Natural killer cell (primary cell): ENCODE data around the gene CAP2. TPM values are rescaled to one million over a fixed set of nuclear protein-coding genes. Genes with fewer than 3 reads are reported as not detected.

Source experiments
- ATAC-seq, 3 donors: fragments of 150-1000 bp in 2 of 3; fragments of 200-7000 bp in 1 of 3; cut with Tn5 transposase; 1 replicate in 1 of 3; 2 replicates in 2 of 3; pipeline ENCODE4 v1.10.0; 2021; ENCODE audit warnings: mild to moderate bottlenecking in 2 of 3, moderate library complexity in 2 of 3
- DNase-seq, 2 donors: peaks; one replicate each; pipeline versions ENCODE4 v3.0.0 to v3.0.0-alpha.2; 2013 to 2021; ENCODE audit warnings: mixed read lengths in 1 of 2
- H3K27ac ChIP-seq: one replicate; pipeline ENCODE4 v1.5.1; 2013; ENCODE audit warnings: mild to moderate bottlenecking, low read length
- H3K27me3 ChIP-seq: one replicate; pipeline ENCODE4 v1.6.1; 2013; ENCODE audit warnings: low read length; ENCODE audit not compliant: control insufficient read depth, insufficient read depth
- H3K36me3 ChIP-seq: one replicate; pipeline ENCODE4 v1.6.1; 2013; ENCODE audit warnings: low read length; ENCODE audit not compliant: control insufficient read depth, insufficient read depth
- H3K4me1 ChIP-seq: one replicate; pipeline ENCODE4 v1.6.1; 2013; ENCODE audit warnings: low read length; ENCODE audit not compliant: control insufficient read depth, insufficient read depth
- H3K4me3 ChIP-seq: one replicate; pipeline ENCODE4 v1.5.1; 2013; ENCODE audit warnings: low read length
- H3K9me3 ChIP-seq: one replicate; pipeline ENCODE4 v1.6.1; 2013; ENCODE audit warnings: low read length; ENCODE audit not compliant: control insufficient read depth, insufficient read depth
- H3K27ac Mint-ChIP-seq, 2 donors: one replicate each; pipeline ENCODE4 v1.8.0; 2022; ENCODE audit warnings: mild to moderate bottlenecking in 2 of 2, mixed read lengths in 2 of 2, moderate library complexity in 1 of 2
- H3K27me3 Mint-ChIP-seq, 2 donors: one replicate each; pipeline ENCODE4 v1.8.0; 2022; ENCODE audit warnings: low read depth in 2 of 2, mixed read lengths in 2 of 2
- H3K36me3 Mint-ChIP-seq: one replicate; pipeline ENCODE4 v1.8.0; 2022; ENCODE audit warnings: mixed read lengths
- H3K4me1 Mint-ChIP-seq, 2 donors: one replicate each; pipeline ENCODE4 v1.8.0; 2022; ENCODE audit warnings: mixed read lengths in 2 of 2
- H3K4me3 Mint-ChIP-seq: one replicate; pipeline ENCODE4 v1.8.0; 2022; ENCODE audit warnings: mild to moderate bottlenecking, moderate library complexity, mixed read lengths
- H3K9me3 Mint-ChIP-seq, 2 donors: one replicate each; pipeline ENCODE4 v1.8.0; 2022; ENCODE audit warnings: mixed read lengths in 2 of 2
- WGBS: methylation state at CpG from one replicate; pipeline ENCODE4 v1.1.7; 2013; ENCODE audit warnings: missing lambda C conversion rate; ENCODE audit not compliant: insufficient coverage; 5-methylcytosine and 5-hydroxymethylcytosine counted together
- intact Hi-C: fragments of 100-400 bp; cut with micrococcal nuclease; formaldehyde crosslinking; loops from one replicate; pipeline ENCODE4 v1.14.2; 2022
- total RNA-seq, 4 donors: library from RNA; stranded (reverse); fragments of 120-200 nt in 1 of 4; gene quantifications; one replicate each; pipeline versions ENCODE4 v1.2.3 to v1.2.4, GENCODE V29; 2013 to 2022
- TF ChIP-seq, protein P1 (sequence below): fragments of 200-600 bp; IDR thresholded peaks from one replicate; pipeline ENCODE4 v1.8.0; 2022; ENCODE audit warnings: antibody characterized with exemption

The CAP2 gene
- total RNA-seq, 3 donors from 2014 or later (not counting 1 experiment from before 2014, with no cell fraction given): not detected

DNA sequence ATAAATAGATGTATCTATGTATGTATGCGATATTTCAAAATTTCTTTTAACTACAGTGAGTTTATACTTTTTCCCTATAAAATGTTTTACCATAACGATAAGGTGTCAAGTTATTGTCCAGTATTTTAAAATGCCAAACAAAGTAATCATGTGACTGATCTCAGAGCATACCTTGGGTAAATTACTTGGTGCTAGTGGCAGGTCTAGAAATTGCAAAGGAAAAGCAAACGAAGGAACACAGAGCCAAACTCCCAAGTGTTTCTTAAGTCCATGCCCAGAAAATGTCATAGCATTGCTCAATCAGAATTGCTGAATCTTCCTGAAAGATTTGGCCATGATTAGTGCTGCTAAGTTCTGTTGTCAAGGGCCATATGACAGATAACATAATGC is 77.5 kb downstream of the CAP2 start:
- H3K27ac ChIP-seq: no peak overlapping the region
- no peaks in the 10 kb centered on the region for H3K36me3 ChIP-seq
- ATAC-seq: no peak
- no peaks in the 10 kb centered on the region for H3K9me3 ChIP-seq
- H3K27me3 ChIP-seq: no peaks in the 10 kb centered on the region
- Mint-ChIP-seq H3K4me3 (no peak overlapping the region), H3K27ac (no peak overlapping the region), H3K9me3 (no peaks in the 10 kb centered on the region), H3K36me3 (no peaks in the 10 kb centered on the region), H3K27me3 (peaks cover 7 to 23% of the 10 kb centered on the region in 2 donors), H3K4me1 (no peaks in the 10 kb centered on the region)
- H3K4me3 ChIP-seq: no peak overlapping the region
- no peaks in the 10 kb centered on the region for H3K4me1 ChIP-seq
- TF ChIP-seq, protein P1, sequence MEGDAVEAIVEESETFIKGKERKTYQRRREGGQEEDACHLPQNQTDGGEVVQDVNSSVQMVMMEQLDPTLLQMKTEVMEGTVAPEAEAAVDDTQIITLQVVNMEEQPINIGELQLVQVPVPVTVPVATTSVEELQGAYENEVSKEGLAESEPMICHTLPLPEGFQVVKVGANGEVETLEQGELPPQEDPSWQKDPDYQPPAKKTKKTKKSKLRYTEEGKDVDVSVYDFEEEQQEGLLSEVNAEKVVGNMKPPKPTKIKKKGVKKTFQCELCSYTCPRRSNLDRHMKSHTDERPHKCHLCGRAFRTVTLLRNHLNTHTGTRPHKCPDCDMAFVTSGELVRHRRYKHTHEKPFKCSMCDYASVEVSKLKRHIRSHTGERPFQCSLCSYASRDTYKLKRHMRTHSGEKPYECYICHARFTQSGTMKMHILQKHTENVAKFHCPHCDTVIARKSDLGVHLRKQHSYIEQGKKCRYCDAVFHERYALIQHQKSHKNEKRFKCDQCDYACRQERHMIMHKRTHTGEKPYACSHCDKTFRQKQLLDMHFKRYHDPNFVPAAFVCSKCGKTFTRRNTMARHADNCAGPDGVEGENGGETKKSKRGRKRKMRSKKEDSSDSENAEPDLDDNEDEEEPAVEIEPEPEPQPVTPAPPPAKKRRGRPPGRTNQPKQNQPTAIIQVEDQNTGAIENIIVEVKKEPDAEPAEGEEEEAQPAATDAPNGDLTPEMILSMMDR: no peak
- 85% methylated on average over 1 of the region's 3 CpGs for whole genome bisulfite sequencing
- intact Hi-C loops: no loop called here
- DNase-seq: no peak

DNA sequence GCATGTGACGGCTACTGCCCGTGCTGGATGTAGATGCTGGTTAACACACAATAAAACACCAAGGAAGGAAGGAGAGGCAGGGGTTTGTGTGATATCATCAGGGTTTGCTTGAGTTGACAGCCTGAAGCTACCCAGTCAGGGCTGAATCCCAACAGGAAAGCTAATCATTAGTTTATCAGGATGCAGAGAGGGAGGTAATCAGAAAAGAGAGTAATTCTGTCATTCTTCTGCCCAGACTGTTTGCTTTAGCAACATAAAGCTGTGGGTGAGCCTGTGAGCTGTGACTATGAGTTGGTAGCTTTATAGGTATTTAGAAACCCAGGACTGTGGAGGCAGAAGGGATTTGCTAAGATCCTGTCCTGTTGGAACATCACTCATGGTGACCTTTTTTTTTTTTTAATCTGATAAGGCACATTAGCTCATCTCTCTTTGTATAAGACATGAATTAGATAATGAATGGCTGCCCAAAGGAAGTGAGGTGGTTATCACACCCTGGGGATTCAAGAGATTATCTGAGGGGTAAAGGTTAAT is 79.3 kb downstream of the CAP2 start:
- Histone ChIP-seq H3K4me1 (no peaks in the 10 kb centered on the region), H3K27ac (no peak overlapping the region), H3K4me3 (no peak overlapping the region), H3K27me3 (no peaks in the 10 kb centered on the region), H3K36me3 (no peaks in the 10 kb centered on the region), H3K9me3 (no peaks in the 10 kb centered on the region)
- H3K9me3 Mint-ChIP-seq: no peaks in the 10 kb centered on the region
- H3K4me1 Mint-ChIP-seq: no peaks in the 10 kb centered on the region
- peaks cover 11 to 30% of the 10 kb centered on the region in 2 donors for H3K27me3 Mint-ChIP-seq
- intact Hi-C loops: no loop called here
- ATAC-seq: no peak
- TF ChIP-seq, protein P1: no peak
- WGBS: 89% methylated on average over 2 of the region's 2 CpGs
- no peak overlapping the region for H3K27ac Mint-ChIP-seq
- no peak for DNase-seq
- H3K4me3 Mint-ChIP-seq: no peak overlapping the region
- H3K36me3 Mint-ChIP-seq: no peaks in the 10 kb centered on the region

GRCh38 chr6:17473554-17473953 is 80.2 kb downstream of the CAP2 start:
- no peak overlapping the region for H3K27ac Mint-ChIP-seq
- no peaks in the 10 kb centered on the region for H3K36me3 Mint-ChIP-seq
- no peaks in the 10 kb centered on the region for H3K4me1 Mint-ChIP-seq
- WGBS: 73% methylated on average over 2 of the region's 2 CpGs
- no peak overlapping the region for H3K27ac ChIP-seq
- intact Hi-C loops: no loop called here
- no peak for ATAC-seq
- H3K36me3 ChIP-seq: no peaks in the 10 kb centered on the region
- H3K4me1 ChIP-seq: no peaks in the 10 kb centered on the region
- no peaks in the 10 kb centered on the region for H3K9me3 ChIP-seq
- no peaks in the 10 kb centered on the region for H3K9me3 Mint-ChIP-seq
- DNase-seq: no peak
- no peaks in the 10 kb centered on the region for H3K27me3 ChIP-seq
- no peak overlapping the region for H3K4me3 ChIP-seq
- TF ChIP-seq, protein P1: no peak
- H3K4me3 Mint-ChIP-seq: no peak overlapping the region
- peaks cover 7 to 23% of the 10 kb centered on the region in 2 donors for H3K27me3 Mint-ChIP-seq

- TF ChIP-seq, protein P1: no peak
- DNase-seq (no peak), ATAC-seq (no peak)
- Mint-ChIP-seq H3K4me1 (no peaks in the 10 kb centered on the region), H3K4me3 (no peak overlapping the region), H3K27ac (no peak overlapping the region), H3K27me3 (peaks cover 7 to 20% of the 10 kb centered on the region in 2 donors), H3K9me3 (no peaks in the 10 kb centered on the region), H3K36me3 (no peaks in the 10 kb centered on the region)
- H3K4me3 ChIP-seq: no peak overlapping the region
- no peaks in the 10 kb centered on the region for H3K36me3 ChIP-seq
- no peaks in the 10 kb centered on the region for H3K9me3 ChIP-seq
- H3K27me3 ChIP-seq: no peaks in the 10 kb centered on the region
- intact Hi-C loops: no loop called here
- 90% methylated on average over 2 of the region's 4 CpGs for WGBS
- no peaks in the 10 kb centered on the region for H3K4me1 ChIP-seq
- H3K27ac ChIP-seq: no peak overlapping the region
Observed at GRCh38 chr6:17474289-17474688, 80.9 kb downstream of the CAP2 start.
